Activated CD4-positive, CD25-positive, alpha-beta regulatory T cell (primary cell): Measurements from ENCODE around the gene VRK3.
"Not testable (repeated sequence)": the region's sequence is repeated elsewhere in the genome, so short reads cannot be mapped to it uniquely, and the experiment has no call there.

Experiments
- DNase-seq, 4 experiments: peaks; one replicate each; lab custom pipeline; 2025; lab: John Stamatoyannopoulos, UW

VRK3 gene, protein sequence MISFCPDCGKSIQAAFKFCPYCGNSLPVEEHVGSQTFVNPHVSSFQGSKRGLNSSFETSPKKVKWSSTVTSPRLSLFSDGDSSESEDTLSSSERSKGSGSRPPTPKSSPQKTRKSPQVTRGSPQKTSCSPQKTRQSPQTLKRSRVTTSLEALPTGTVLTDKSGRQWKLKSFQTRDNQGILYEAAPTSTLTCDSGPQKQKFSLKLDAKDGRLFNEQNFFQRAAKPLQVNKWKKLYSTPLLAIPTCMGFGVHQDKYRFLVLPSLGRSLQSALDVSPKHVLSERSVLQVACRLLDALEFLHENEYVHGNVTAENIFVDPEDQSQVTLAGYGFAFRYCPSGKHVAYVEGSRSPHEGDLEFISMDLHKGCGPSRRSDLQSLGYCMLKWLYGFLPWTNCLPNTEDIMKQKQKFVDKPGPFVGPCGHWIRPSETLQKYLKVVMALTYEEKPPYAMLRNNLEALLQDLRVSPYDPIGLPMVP

DNA sequence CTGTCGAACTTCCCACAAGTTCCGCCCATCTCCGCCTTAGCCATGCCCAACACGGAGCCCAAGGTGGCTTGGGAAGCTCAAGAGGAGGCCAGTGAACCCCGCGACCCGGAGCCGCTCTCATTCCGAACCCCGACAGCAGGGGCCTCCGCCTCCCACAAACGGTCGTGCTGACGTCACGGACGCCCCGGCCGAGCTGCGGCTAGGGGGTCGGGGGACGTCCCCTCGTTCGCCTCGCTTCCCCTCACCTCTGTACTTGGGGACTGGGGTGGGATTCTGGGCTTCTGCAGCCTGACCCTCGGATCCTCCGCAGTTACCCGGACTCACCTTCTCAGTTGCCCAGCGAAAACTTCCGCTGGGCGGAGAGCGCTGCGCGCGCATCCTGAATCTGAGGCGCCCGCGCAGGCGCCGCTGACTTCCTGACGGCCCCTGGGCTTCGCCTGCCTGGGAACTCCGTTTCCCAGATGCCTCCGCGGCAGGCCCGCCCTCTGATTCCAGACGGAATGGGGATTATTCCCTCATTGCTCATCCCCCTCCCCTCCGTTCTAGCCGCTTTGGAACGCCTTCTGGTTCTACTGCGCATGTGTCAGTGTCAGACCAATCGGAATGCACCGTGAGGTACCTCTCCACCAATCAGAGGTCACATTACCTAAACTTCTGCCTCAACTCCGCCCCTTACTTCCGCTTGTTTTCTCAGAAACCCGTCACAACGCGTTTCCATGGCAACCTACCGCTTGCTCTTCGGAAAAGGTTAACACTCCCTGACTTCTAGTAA lies at the start of gene VRK3:
VRK3 (minus strand) TSS at position 351 of the 772 bp plus-strand sequence. CDS start 9,210 bp downstream, outside the sequence.
- DNase-seq: peak; percentile 87 to 95 (median 94)

DNA sequence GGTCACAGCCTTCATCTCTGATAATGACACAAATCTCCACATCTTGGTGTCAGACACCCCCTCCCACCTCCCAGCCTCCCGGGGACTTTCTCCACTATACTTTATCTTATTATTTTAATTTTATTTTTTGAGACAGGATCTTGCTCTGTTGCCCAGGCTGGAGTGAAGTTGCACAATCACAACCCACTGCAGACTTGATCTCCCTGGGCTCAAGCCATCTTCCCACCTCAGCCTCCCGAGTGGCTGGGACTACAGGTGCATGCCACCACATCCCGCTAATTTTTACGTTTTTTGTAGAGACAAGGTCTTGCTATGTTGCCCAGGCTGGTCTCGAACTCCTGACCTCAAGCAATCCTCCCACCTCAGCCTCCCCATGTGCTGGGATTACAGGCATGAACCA lies 43.2 kb upstream of the VRK3 start:
- not testable (repeated sequence) for DNase-seq

DNA sequence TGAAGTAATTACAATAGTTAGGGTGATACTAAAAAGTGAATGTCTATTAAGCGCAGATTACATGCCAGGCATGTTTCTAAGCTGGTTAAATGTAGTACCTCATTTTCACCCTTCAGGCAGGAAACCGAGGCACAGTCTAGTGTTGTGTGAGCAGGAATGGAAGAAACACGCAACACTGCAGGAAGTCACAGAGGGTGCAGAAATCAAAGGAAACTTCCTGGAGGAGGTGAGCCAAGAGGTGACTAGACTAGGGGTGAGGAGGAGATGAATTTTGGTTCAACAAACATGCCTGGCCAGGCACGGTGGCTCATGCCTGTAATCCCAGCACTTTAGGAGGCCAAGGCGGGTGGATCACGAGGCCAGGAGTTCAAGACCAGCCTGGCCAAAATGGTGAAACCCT lies 42.4 kb upstream of the VRK3 start:
- DNase-seq: no peak

DNA sequence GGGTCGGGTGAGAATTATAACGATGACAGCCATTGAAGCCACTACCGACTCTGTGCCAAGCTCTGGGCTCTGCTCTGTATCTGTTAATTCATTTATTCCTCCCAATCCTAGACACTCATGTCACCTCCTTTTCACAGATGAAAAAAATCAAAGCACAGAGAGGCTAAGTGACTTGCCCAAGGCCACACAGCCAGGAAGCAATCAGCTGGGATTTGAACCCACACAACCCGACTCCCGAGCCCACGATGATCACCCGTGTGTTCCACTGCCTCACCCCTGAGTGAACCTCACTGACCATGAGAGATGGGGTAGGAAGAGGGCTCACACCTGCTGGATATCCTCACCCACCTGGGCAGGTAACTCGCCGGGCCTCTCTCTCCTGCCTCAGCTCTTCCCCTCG lies 40.8 kb upstream of the VRK3 start:
- no peak for DNase-seq

DNA sequence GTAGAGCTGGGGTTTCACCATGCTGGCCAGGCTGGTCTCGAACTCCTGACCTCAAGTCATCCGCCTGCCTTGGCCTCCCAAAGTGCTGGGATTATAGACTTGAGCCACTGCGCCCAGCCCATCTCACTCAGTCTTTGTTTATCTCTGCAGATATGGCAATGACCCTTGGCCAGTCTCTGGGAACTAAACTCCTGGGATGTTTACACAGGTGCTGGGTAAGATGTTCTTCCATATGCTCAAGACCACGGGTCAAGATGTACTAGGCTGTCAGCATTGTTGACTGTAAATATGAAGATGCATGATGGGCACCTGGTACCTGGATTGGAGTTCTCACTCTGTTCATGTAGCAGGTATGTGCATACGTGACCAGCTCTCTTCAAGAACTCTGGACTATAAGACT lies 36.5 kb upstream of the VRK3 start:
- no peak for DNase-seq

DNA sequence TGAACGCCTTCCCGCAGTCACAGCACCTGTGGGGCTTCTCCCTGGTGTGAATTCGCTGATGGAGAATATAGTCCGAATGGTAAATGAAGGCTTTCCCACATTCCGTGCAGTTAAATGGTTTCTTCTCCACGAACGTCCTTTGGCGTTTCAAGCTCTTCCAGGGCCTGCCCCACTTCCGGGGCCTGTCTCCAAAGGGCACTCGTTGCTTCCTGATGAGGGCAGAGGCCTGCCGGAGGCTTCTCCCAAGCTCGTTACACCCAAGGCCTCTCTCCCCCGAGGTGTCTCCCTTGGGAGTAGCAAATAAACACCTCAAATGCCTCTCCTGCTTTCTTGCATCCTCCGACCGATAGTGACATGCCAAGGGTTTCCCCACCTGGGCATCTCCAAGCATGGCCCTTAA lies 34.9 kb upstream of the VRK3 start:
- DNase-seq: no peak

DNA sequence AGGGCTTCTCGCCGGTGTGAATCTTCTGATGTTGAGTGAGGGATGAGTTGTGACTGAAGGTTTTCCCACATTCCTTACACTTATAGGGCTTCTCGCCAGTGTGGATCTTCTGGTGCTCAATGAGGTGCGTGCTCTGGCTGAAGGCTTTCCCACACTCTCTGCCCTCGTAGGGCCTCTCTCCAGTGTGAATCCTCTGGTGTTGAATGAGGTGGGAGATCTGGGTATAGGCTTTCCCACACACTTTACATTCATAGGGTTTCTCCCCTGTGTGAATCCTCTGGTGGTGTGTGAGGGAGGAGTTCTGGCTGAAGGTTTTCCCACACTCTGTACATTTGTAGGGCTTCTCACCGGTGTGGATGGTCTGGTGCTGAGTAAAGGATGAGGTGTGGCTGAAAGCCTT lies 33.9 kb upstream of the VRK3 start:
- no peak for DNase-seq

DNA sequence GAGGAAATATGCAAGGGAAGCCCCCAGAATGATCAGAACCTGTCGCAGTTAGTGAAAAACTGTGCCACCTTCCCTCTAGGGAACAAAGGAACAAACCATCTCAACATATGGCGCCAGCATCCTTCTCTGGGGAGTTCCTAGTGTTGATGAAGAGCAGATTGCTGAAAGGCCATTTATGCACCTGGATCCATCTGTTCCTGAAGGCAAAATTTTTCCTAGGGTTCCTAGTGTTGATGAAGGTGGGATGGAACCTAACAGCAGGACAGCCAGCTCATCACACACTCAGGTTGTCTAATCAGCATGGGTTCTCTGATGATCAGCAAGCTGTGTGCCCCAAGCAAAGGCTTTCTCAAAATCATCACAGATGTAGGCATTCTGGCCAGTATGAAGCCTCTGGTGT lies 33.3 kb upstream of the VRK3 start:
- no peak for DNase-seq

DNA sequence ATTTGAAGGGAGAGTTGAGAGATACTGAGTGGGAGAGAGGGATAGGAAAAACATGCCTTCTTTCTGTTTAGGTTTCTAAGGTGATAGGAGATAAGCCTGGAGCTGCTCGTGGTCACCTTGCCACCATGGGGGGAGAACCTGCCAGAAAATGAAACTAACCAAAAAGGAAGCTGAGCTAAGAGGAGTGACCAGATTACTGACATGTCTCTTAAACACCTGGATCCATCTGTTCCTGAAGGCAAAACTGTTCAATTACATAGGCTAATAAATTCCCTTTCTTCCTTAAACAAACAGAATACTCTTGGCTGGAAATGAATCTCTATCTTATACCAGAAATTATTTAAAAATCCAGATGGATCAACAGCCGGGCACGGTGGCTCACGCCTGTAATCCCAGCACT lies 27.9 kb upstream of the VRK3 start:
- DNase-seq: no peak

DNA sequence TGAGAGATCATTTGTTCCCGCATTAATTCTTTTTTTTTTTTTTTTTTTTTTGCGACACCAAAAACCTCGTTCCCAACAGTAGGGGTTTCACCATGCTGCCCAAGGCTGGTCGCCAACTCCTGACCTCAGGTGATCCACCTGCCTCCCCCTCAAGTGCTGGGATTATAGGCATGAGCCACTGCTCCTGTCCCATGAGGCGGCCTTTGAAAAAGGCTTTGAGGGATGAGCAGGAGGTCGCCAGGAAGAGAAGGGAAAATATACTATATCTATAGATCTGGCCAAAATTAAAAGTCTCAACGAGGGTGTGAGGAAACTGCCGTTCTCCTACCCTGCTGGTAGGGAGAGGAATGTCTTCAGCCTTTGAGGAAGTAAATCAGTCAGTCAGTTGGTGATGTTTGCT lies 26.8 kb upstream of the VRK3 start:
- no peak for DNase-seq

DNA sequence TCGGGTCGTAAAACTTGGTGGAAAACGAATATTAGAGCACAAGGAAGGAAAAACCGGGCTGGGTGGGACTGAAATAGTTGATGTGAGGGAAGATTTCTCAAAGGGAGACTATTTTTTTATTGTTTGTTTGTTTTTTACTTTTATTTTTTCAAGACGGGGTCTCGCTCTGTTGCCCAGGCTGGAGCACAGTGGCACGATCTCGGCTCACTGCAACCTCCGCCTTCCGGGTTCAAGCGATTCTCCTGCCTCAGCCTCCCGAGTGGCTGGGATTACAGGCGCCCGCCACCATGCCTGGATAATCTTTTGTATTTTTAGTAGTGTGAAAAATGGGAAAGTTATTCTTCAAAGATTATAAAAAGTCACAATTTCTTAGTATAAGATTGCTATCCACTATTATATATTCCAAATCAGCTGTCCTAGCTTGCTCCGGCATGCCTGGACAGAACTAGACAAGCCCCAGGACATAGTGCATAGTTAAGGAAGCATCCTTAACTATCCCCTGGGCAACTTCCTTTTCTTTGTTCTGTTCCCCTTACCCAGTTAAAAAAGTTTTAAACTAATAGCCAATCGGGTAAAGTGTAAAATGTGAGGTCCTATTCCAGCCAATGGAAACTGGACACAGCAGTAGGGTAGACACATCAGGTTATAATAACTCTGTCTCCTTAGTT lies 26.2 kb upstream of the VRK3 start:
- not testable (repeated sequence) for DNase-seq

DNA sequence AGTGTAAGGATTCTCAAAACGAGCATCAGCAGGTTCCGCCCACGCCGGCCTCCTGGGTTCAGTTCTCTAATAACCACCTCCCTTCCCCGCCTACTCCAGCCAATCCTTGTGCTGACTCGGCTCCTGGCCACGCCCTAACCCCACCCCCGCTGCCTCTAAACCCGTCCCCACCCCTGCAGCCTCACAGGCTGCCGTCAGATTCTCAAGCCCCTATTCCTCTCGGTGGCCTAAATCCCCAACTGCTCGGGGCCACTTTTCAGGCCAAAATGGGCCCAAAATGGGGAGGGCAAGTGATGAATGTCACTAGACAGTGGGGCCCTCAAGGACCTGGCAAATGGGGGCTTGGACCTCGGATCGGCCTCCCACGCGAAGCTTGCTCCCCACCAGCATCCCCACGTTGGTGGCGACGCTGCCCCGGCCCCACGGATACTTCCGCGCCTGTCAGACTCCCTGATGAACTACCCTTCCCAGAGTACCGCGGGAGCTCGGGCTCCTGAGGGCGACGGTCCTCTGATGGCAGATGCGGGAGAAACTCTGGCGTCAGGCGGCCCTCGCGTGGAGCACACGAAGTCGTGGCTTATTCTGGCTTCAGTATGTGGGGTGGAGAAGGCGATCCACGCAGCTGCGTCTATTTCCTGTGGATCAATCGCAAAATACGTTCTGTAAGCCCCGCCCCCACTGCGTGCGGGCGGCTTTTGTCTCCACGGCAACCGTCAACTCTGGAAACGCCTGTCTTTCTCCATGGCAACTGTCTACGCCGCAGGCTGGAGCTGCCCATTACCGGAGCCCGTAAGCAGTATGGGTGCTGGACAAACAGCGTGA lies 25.4 kb upstream of the VRK3 start:
- DNase-seq: peak; percentile 29 to 69 (median 62)

DNA sequence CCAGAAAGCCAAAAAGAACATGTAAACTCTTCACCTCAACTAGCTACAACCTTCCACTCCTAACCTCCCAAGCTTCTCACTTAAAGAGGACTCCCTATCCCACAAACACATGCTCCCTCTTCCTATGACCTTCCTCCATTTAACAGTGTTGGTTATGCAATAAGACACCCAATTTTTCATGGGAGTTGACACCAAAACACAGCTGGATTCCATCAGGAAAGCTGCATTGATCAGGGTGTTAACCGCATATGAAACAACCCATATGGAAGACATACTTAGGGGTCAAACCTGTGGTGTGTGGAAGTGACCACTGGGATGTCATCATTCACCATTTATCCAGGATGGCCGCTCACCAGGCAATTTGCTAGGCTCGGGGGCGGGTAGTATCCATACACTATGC lies 22.5 kb upstream of the VRK3 start:
- DNase-seq: no peak

DNA sequence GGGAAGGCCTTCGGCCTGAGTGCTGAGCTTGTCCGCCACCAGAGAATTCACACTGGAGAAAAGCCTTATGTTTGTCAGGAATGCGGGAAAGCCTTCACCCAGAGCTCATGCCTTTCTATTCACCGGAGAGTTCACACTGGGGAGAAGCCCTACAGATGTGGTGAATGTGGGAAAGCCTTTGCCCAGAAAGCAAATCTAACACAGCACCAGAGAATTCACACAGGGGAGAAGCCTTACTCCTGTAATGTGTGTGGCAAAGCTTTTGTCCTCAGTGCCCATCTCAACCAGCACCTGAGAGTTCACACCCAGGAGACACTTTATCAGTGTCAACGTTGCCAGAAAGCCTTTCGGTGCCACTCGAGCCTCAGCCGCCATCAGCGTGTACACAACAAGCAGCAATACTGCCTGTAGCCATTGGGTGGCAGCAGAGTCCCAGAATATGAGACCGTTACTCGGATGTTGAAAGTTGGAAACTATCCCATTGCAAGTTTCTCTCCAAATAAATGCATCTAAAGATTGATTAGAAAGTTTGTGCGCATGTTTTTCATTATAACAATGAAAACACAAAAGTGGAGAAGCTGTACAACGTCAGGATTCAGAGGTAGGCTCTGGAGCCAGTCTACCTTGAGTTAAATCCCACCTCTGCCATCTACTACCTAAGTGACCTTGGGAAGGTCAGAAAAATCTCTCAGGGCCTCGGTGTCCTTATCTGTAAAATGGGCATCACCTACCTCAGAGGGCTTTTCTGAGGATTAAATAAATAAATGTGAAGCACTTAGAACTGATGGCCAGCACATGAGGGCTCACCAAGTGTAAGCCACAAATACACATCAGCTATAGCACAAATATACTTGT lies 21.7 kb upstream of the VRK3 start:
- peak; percentile 11 to 41 (median 12) for DNase-seq

DNA sequence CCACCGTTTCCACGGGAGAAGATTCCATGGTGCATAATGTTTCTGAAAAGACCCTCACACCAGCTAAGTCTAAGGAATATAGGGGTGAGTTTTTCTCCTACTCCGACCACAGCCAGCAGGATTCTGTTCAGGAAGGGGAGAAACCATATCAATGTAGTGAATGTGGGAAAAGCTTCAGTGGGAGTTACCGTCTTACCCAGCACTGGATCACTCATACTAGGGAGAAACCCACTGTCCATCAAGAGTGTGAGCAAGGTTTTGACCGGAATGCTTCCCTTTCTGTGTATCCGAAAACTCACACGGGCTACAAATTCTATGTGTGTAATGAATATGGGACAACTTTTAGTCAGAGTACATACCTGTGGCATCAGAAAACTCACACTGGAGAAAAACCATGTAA lies 19.8 kb upstream of the VRK3 start:
- no peak for DNase-seq

DNA sequence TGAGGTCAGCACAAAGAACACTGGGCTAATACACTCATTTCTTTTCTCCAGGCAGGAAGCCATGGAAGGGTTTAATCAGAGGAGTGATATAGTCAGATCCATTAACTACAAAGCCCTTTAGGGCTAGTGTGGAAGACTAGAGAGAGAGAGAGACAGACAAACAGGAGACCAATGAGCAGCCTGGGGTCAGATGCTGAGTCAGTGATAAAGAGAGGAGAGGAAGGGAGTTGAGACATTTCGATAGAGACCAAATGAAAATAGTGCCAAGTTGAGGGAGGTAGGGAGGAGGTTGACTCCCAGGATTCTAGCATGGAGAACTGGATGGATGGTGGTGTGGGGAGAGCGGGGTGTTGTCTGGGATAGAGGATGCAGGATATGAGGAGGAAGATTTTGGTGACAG lies 18.8 kb upstream of the VRK3 start:
- no peak for DNase-seq

DNA sequence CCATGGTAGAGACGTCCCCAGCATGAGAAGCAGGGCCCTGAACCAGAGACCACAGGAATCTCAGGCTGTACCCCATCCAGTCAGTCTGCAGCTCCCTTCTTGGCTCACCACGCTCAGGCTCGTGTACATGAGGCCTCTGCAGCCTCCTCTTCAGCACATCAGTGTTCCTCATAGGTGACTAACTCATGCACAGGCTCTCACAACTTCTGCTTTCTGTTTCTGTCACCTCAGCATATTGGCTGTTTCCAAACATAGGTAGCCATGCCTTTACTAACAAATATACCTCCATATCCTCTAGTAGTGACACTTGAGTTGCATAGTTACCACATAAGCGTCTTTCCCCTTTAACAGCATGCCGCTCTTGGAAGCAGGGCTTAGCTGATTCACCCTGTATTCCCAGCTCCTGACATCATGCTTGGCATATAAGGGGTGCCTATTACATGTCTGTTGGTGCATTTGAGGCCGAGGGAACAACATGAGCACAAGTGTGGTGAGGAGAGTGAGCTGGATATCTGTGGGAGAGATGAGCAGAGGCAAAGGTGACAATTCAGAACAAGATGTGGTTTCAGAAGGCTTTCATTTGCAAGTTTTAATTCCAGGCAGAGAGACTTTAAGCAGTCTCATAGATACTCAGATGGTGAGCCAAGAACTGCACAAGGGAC lies 17.3 kb upstream of the VRK3 start:
- no peak for DNase-seq

DNA sequence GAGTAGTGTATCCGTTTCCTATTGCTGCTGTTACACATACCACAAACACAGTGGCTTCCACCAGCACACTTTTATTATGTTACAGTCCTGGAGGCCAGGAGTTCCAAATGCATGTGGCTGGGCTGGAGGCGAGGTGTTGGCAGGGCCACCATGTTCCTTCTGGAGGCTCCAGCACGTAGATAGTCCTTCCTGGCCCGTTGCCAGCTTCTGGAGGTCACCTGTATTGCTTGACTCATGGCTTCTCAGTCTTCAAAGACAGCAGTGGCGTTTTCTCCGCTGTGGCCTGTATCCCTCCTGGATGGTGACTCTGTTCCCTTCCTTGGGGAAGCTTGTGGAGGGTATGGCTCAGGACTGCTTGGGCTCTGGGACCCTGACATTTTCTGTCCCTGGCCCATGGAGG lies 15.8 kb upstream of the VRK3 start:
- DNase-seq: no peak

DNA sequence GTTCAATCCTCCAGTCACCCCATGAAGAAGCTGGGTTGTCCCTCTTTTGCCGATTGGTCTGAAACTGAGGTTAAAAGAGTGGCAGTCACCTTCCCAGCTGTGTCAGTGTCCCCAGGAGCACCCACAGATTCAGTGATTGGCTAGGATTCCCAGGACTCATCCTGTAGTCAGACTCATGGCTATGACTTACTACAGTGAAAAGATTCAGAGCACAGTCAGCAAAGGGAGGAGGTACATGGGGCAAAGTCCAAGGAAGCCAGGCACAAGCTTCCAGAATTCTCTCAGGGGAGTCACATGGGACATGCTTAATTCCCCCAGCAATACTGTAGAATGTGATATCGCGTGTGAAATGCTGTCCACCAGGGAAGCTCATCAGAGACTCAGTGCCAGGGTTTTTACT lies 14.8 kb upstream of the VRK3 start:
- DNase-seq: no peak

DNA sequence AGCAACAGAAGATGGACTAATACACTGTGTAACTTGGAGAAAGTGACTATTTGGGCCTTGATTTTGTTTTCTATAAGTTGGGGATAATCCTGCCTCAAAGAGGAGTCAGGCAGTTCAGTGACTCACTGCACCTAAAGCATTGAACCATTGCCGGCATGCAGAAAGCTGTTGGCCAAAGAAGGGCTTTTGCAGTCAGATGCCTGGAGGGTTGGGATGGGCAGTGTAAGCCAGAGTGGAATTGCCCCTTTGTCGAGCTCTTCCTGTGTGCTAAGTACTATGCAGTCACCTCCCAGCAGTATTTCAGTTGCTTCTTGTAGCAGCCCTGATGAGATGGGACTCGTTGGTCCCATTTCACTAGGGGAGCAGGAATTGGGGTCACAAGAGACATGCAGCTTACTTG lies 11.7 kb upstream of the VRK3 start:
- no peak for DNase-seq
